GM12891 (cell line): Measurements from ENCODE around the gene SLC28A1.
A peak's percentile ranks its signal among the peaks of the same experiment; 100 is the strongest.
"Not testable (repeated sequence)": the region's sequence is repeated elsewhere in the genome, so short reads cannot be mapped to it uniquely, and the experiment has no call there.

ENCODE experiments used
- DNase-seq: peaks from one replicate; pipeline ENCODE4 v3.0.0; 2011; ENCODE audit warnings: low spot score; ENCODE audit not compliant: insufficient read length
- FAIRE-seq: peaks from 2 replicates; lab custom pipeline; 2011; peaks lifted over from hg19 to GRCh38; lab: Jason Lieb, UNC
- PAX5 ChIP-seq: IDR thresholded peaks from 2 replicates; pipeline ENCODE4 v1.6.1; 2011; ENCODE audit warnings: low read length, moderate library complexity, mild to moderate bottlenecking; ENCODE audit not compliant: insufficient read depth, severe bottlenecking
- POLR2A ChIP-seq: IDR thresholded peaks from 2 replicates; pipeline ENCODE4 v1.6.1; 2011; ENCODE audit warnings: low read depth, low read length, control low read depth
- POLR2AphosphoS5 ChIP-seq: IDR thresholded peaks from 2 replicates; pipeline ENCODE4 v1.6.1; 2011; ENCODE audit warnings: low read depth, low read length, control low read depth
- POU2F2 ChIP-seq: IDR thresholded peaks from 2 replicates; pipeline ENCODE4 v1.6.1; 2011; ENCODE audit warnings: low read depth, mild to moderate bottlenecking, control low read depth, low read length, moderate library complexity
- SPI1 ChIP-seq: IDR thresholded peaks from 2 replicates; pipeline ENCODE4 v1.6.1; 2011; ENCODE audit warnings: low read depth, low read length, control low read depth
- TAF1 ChIP-seq: IDR thresholded peaks from 2 replicates; pipeline ENCODE4 v1.6.1; 2011; ENCODE audit warnings: low read depth, low read length, control low read depth

SLC28A1 gene

DNA sequence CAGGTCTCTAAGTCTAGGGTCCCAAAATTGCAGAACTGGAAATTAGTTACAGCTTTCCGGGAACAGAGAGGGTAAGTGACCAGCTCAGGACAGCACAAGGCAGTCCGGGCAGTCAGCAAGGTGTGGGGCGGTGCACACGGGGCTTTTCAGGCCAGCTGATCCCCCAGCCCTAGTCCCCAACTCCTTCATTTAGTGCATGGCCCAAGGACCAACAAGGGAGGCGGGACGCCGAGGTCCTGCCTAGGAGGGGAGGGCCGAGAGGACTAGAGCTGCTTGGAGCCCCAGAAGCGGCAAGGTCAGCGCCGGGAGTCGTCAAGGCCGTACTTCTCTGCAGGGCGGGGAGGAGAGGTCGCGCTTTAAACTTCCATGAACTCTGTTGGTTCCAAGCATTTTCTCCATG is 95.2 kb downstream of the SLC28A1 start:
- FAIRE-seq (no peak), DNase-seq (no peak)
- TF ChIP-seq POU2F2 (no peak), POLR2AphosphoS5 (no peak), POLR2A (no peak), PAX5 (no peak), TAF1 (no peak), SPI1 (no peak)

DNA sequence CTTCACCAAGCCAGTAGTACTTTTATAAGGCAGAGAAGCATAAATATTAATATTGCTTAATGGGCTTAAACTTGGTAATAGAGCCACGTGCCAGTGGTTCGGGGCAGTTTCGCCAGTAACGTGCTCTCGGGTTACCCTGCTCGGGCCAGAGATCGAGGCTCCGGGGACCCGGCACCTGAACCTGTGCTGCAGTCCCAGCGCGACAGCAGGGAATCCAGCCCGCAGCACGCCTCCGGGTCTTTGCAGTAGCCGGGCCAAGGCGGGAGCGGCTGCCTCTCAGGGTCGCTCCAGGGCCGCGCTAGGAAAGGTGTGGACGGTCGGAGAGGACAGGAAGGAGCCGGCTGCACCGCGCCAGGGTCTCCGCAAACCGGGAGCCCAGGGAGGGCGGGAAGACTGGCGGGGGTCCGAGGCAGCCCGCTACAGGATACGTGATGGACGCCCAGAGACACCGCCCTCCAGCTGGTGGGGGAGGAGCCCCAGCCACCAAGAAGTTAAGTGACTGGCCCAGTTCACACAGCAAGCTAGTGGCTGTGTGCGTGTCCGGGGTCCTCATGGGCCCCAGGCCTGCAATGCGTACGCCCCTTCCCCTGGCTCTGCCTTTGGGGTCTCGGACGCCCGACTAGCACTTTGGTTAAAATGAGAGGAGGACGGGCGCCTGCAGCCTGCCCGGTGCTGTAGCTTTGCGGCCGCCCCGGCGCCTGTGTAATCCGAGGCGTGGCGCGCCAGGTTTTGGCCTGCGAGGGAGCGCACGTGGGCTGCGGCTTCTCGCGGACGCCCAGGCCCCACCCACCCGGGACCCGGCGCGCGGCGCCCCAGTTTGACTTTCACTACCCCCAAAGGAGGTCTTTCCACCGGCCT is 96.0 kb downstream of the SLC28A1 start:
- DNase-seq (peak; percentile 79), FAIRE-seq (peak; percentile 87)
- TF ChIP-seq POU2F2 (no peak), POLR2A (0 out of 2 replicates have a peak, but pooled peaks have one; percentile 38), TAF1 (0 out of 2 replicates have a peak, but pooled peaks have one; percentile 17)

DNA sequence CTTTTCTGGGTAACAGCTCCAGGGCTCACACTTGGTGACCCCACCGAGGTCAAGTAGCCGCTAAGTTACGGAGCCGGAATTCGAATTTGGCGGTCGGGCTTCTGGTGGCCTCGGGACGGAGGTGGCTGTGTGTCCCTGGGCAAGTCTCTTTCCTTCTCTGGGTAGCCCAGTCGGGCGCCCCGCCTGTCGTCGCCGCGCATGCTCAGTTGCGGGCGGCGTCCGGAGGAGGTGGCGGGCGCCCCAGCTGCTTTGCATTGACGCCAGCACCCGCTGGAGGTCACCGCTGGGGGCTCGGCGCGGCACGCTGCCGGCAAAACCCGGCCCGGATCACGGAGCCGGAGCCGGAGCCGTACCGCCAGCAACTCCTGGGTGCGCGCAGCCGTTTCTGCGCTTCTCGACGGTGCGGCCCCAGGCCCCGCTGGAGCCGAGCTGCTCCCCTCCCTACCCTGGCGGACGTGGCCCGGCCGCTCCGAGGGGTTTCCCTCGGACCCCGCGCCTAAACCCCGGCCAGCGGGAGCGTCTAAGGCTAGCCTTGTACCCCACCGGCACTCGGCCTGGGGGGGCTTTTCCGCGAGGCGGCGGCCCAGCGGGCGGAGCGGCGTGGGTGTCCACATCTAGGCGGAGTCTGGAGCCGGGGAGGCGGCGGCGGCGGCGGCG is 96.7 kb downstream of the SLC28A1 start:
- FAIRE-seq (peak; percentile 98), DNase-seq (peak; percentile 94)
- TF ChIP-seq POU2F2, result peak; percentile 97
- peak; percentile 54 for TF ChIP-seq TAF1
- no peak for TF ChIP-seq SPI1
- TF ChIP-seq POLR2A, result peak; percentile 33; the same call in 1 of the 2 replicates
- TF ChIP-seq POLR2AphosphoS5, result no peak
- TF ChIP-seq PAX5, result peak; percentile 21

DNA sequence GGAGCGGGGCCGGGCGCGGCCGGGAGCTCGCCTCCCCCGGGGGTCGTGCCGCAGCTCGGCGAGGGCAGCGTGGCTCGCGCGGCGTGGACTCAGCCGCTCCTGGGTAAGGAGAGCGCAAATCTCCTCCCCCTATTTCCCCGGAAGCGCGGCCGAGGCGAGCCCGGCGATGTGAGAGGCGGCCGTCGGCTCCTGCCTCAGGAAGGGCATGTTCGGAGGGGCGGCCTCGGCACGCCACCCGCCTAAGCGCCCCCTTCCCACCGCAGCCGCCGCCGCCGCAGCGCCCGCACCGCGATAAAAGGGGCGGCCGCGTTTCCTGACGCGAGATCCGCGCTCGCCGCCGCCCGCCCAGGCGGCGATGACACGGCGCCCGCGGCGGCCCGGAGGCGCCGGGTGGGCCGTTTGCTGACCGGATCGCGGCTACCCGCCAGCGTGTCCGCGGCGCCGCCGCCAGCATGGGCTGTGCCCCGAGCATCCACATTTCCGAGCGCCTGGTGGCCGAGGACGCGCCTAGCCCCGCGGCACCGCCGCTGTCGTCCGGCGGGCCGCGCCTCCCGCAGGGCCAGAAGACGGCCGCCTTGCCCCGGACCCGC is 97.3 kb downstream of the SLC28A1 start, which contains the start of gene PDE8A:
PDE8A (plus strand) TSS at position 146 of the 590 bp plus-strand sequence; CDS start at position 453, 307 bp downstream.
- TF ChIP-seq POLR2AphosphoS5, result no peak
- TF ChIP-seq SPI1, result no peak
- TF ChIP-seq POU2F2, result no peak
- no peak for TF ChIP-seq PAX5
- TF ChIP-seq TAF1, result no peak
- TF ChIP-seq POLR2A, result no peak
- DNase-seq (peak; percentile 41), FAIRE-seq (peak; percentile 76)

DNA sequence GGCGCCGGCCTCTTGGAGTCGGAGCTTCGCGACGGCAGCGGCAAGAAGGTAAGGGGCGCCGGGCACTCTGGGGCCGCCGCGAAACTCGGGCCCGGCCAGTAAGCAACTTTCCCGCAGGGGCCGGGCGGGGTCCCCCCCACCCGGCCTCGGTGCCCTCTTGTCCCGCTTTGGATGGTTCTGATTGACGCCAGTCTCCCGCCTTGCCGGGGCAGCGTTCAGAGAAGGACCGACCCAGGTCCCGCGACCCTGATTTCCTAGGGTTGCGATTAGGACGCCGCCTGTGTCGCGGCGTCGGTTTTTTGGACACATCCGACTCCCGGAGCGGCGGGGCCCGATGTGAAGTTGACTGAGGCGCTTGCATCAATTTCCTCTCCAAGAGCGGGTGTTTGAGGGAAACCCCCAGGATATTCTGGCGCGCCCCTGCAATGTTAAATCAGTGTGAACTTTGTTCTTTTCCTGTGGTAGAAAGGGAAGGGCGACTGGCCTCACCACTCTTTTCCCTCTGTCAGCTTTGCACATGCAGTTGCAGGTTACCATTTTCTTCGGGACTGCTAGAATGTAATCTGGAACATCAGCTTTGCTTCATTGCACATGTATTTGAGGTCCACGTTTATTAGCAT is 97.9 kb downstream of the SLC28A1 start:
- DNase-seq, result no peak
- peak; percentile 9 for FAIRE-seq
- TF ChIP-seq POLR2A, result peak; percentile 37; the same call in 1 of the 2 replicates
- no peak; the same call in 1 of the 2 replicates for TF ChIP-seq POU2F2
- TF ChIP-seq PAX5, result no peak
- TF ChIP-seq TAF1, result no peak

DNA sequence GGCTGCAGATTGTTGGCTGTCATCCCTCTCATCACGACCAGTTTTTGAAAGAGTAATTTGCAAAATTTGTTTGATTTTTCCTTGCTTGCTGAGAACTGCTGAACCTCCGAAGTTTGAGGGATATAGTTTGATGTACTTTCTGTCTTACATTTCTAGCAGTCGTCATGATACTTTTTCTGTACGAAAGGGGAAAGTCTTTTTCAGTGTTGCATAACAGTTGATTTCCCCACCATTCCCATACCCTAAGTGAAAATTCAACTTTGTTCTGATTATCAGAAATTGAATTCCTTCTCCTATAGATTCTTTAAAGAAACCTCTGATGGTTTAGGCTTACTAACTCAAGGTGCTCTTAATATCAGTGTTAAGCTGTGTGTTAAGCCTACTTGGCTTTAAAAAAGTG is 98.8 kb downstream of the SLC28A1 start:
- TF ChIP-seq TAF1 (no peak), POLR2A (no peak), PAX5 (no peak), SPI1 (no peak), POU2F2 (no peak), POLR2AphosphoS5 (no peak)
- FAIRE-seq (no peak), DNase-seq (no peak)

DNA sequence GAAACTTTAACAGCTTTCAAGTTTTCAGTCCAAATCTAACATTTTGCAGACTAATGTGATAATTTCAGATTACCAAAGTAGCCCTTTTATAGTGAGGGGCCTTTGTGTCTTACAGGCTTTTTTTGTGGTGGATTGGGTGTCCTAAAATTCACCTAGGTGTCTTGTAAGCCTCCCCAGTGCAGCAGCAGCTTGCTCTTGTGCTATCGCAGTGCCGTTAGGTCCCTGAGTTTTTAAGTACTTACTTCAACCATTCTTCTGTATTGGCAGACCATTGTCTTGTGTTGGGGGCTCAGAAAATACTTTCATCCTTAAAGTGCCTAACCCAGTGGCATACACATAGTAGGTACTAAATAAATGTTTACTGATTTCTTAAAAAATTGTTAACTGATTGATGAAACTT is 99.2 kb downstream of the SLC28A1 start:
- DNase-seq, result no peak
- TF ChIP-seq TAF1 (no peak), POU2F2 (no peak), POLR2A (no peak), POLR2AphosphoS5 (no peak), SPI1 (no peak), PAX5 (no peak)
- no peak for FAIRE-seq

DNA sequence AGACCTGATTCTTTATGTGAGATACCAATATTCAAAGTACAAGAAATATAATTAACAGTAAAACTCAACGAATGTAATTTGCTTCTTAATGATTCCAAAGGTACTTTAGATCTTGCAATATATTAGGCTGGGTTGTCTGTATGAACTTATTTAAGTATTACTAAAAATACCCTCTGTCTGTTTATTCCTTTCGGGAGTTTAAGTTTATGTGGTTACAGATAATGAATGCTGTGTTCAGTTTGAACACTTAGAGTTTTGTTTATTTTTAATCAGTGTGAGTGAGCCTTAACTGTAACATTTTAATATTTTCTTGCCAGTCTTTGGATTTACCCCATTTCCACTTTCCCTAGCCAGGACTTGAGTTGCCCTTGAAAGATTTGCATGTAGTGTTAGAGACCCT is 100.7 kb downstream of the SLC28A1 start:
- TF ChIP-seq POU2F2, result no peak
- no peak for TF ChIP-seq PAX5
- no peak for TF ChIP-seq SPI1
- no peak for TF ChIP-seq TAF1
- no peak for TF ChIP-seq POLR2A
- TF ChIP-seq POLR2AphosphoS5, result no peak
- DNase-seq (no peak), FAIRE-seq (no peak)

DNA sequence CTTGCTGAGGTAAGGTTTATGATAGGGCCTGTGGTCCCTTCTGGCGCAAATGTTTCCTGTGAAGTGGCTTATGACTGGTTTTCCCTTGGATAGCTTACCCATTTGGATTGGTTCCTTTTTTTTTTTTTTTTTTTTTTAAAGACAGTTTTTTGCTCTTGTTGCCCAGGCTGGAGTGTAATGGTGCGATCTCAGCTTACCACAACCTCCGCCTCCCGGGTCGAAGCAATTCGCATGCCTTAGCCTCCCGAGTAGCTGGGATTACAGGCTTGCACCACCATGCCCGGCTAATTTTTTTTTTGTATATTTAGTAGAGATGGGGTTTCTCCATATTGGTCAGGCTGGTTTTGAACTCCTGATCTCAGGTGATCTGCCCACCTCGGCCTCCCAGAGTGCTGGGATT is 102.9 kb downstream of the SLC28A1 start:
- not testable (repeated sequence) for DNase-seq, FAIRE-seq
